ENCODE data around the gene SATB1. TPM values are rescaled to one million over a fixed set of nuclear protein-coding genes. Genes with fewer than 3 reads are reported as not detected.

Gene SATB1
- total RNA-seq, 1 experiment from 2014 or later, result 2.7 TPM

- DNase-seq (ENCODE audit: low read depth, low spot score) (no peak), ATAC-seq (no peak)
- Histone ChIP-seq H3K4me1 (ENCODE audit: control insufficient read depth in 1 of 2, insufficient read depth in 2 of 2, low read length in 2 of 2) (no peaks in the 10 kb centered on the region), H3K4me2 (ENCODE audit: low read length) (no peak overlapping the region), H3K9ac (ENCODE audit: low read length) (no peak overlapping the region), H3K4me3 (replicated peaks in 1 of 2; ENCODE audit: low read depth in 1 of 2, low read length in 2 of 2) (no peak overlapping the region), H3K9me3 (ENCODE audit: control insufficient read depth in 1 of 2, insufficient read depth in 1 of 2, low read depth in 1 of 2, low read length in 2 of 2) (no peaks in the 10 kb centered on the region), H3K9me2 (ENCODE audit: insufficient read depth) (no peaks in the 10 kb centered on the region), H3K79me2 (ENCODE audit: insufficient read depth, low read length) (no peaks in the 10 kb centered on the region), H2AFZ (ENCODE audit: low read depth, low read length, poor library complexity, severe bottlenecking) (no peak overlapping the region), H3K27ac (ENCODE audit: low read depth, low read length) (no peak overlapping the region), H3K27me3 (ENCODE audit: insufficient read depth, low read length) (no peaks in the 10 kb centered on the region), H3K36me3 (ENCODE audit: control insufficient read depth in 1 of 2, insufficient read depth in 2 of 2, low read length in 2 of 2) (no peaks in the 10 kb centered on the region), H4K20me1 (ENCODE audit: insufficient read depth) (no peaks in the 10 kb centered on the region)
- ChIA-PET POLR2A (no interaction called here), RAD21 (ENCODE audit: low non-redundant PET in 1 of 2, low total read pairs in 2 of 2, uncharacterized antibody in 2 of 2, unreplicated experiment in 2 of 2) (no interaction called here), CTCF (no interaction called here)
- intact Hi-C loops (cut with micrococcal nuclease), result no loop called here
- BruUV-seq (replicated peaks), result no TSS peak
- TF ChIP-seq ELF1 (IDR thresholded peaks at IDR 0.05; ENCODE audit: borderline replicate concordance, low read depth), result no peak
- TF ChIP-seq SP1 (IDR thresholded peaks at IDR 0.05; ENCODE audit: low read depth), result no peak
- TF ChIP-seq TCF7L2 (IDR thresholded peaks at IDR 0.05; ENCODE audit: borderline replicate concordance, extremely low read depth, insufficient read depth, insufficient read length), result no peak
- no peak for TF ChIP-seq ATF3 (IDR thresholded peaks at IDR 0.05)
- no peak for TF ChIP-seq SRF (IDR thresholded peaks at IDR 0.05; ENCODE audit: low read depth)
- no peak for TF ChIP-seq YY1 (IDR thresholded peaks at IDR 0.05; ENCODE audit: extremely low read depth, insufficient replicate concordance, low read depth, low read length)
These were observed 86.2 kb downstream of the SATB1 start for GRCh38 chr3:18338827-18339514.

DNA sequence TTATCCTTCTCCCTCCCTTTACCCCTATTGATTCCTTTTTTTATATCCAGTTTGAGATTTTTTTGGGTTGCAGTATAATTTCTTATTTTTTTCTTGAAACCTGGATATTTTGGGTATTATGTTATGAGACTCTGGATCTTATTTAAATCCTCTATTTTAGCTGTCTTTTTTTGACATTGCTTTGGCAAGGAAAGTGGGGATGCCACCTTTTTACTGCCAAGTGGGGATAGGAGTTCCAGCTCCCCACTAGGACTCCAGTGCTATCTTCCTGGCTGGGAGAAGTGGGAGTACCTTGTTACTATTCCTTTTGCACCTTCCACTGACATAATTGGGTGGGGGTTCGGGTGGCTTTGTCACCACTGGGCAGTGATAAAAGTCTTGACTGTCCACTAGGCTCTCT lies 87.9 kb downstream of the SATB1 start:
- Histone ChIP-seq H3K27me3 (ENCODE audit: insufficient read depth, low read length) (no peaks in the 10 kb centered on the region), H3K9me3 (ENCODE audit: control insufficient read depth in 1 of 2, insufficient read depth in 1 of 2, low read depth in 1 of 2, low read length in 2 of 2) (no peaks in the 10 kb centered on the region), H3K9me2 (ENCODE audit: insufficient read depth) (no peaks in the 10 kb centered on the region), H3K4me3 (replicated peaks in 1 of 2; ENCODE audit: low read depth in 1 of 2, low read length in 2 of 2) (no peak overlapping the region), H3K4me2 (ENCODE audit: low read length) (no peak overlapping the region), H3K27ac (ENCODE audit: low read depth, low read length) (no peak overlapping the region), H2AFZ (ENCODE audit: low read depth, low read length, poor library complexity, severe bottlenecking) (no peak overlapping the region), H3K79me2 (ENCODE audit: insufficient read depth, low read length) (no peaks in the 10 kb centered on the region), H4K20me1 (ENCODE audit: insufficient read depth) (no peaks in the 10 kb centered on the region), H3K9ac (ENCODE audit: low read length) (no peak overlapping the region), H3K4me1 (ENCODE audit: control insufficient read depth in 1 of 2, insufficient read depth in 2 of 2, low read length in 2 of 2) (no peaks in the 10 kb centered on the region), H3K36me3 (ENCODE audit: control insufficient read depth in 1 of 2, insufficient read depth in 2 of 2, low read length in 2 of 2) (no peaks in the 10 kb centered on the region)
- CTCF ChIA-PET, result no interaction called here
- RAD21 ChIA-PET (ENCODE audit: low non-redundant PET in 1 of 2, low total read pairs in 2 of 2, uncharacterized antibody in 2 of 2, unreplicated experiment in 2 of 2), result no interaction called here
- ATAC-seq (no peak), DNase-seq (ENCODE audit: low read depth, low spot score) (no peak)
- POLR2A ChIA-PET, result no interaction called here
- no TSS peak for BruUV-seq (replicated peaks)
- no peak for TF ChIP-seq TCF7L2 (IDR thresholded peaks at IDR 0.05; ENCODE audit: borderline replicate concordance, extremely low read depth, insufficient read depth, insufficient read length)
- no peak for TF ChIP-seq JUND (IDR thresholded peaks at IDR 0.05)
- no peak for TF ChIP-seq ELF1 (IDR thresholded peaks at IDR 0.05; ENCODE audit: borderline replicate concordance, low read depth)
- no peak for TF ChIP-seq FOSL1 (IDR thresholded peaks at IDR 0.05; ENCODE audit: low read depth)
- no peak for TF ChIP-seq ATF3 (IDR thresholded peaks at IDR 0.05)
- TF ChIP-seq CBX3 (IDR thresholded peaks at IDR 0.05; ENCODE audit: low read depth), result no peak
- TF ChIP-seq ZBTB33 (IDR thresholded peaks at IDR 0.05; ENCODE audit: extremely low read depth, insufficient replicate concordance, low read length), result no peak
- no peak for TF ChIP-seq ZFX (IDR thresholded peaks at IDR 0.05)
- TF ChIP-seq CEBPB (IDR thresholded peaks at IDR 0.05; ENCODE audit: low read depth), result no peak
- TF ChIP-seq SIN3A (IDR thresholded peaks at IDR 0.05; ENCODE audit: low read depth), result no peak
- TF ChIP-seq EGR1 (IDR thresholded peaks at IDR 0.05; ENCODE audit: low read depth), result no peak
- TF ChIP-seq EZH2 (IDR thresholded peaks at IDR 0.05), result no peak
- TF ChIP-seq SP1 (IDR thresholded peaks at IDR 0.05; ENCODE audit: low read depth), result no peak
- intact Hi-C loops (cut with micrococcal nuclease), result no loop called here
